Measurements from ENCODE around the gene SHLD1. TPM values are rescaled to one million over a fixed set of nuclear protein-coding genes. Genes with fewer than 3 reads are reported as not detected.
A peak's percentile ranks its signal among the peaks of the same experiment; 100 is the strongest.
"Not testable (repeated sequence)": the region's sequence is repeated elsewhere in the genome, so short reads cannot be mapped to it uniquely, and the experiment has no call there.

The SHLD1 gene
- total RNA-seq, 1 donor from 2014 or later = 3.1 TPM

- TF ChIP-seq CTCF (IDR thresholded peaks at IDR 0.05) = no peak
Observed at GRCh38 chr20:5797843-5798462, 47.8 kb downstream of the SHLD1 start.

GRCh38 chr20:5803754-5804303 is 53.6 kb downstream of the SHLD1 start:
- not testable (repeated sequence) for H3K27ac Mint-ChIP-seq (ENCODE audit: unreplicated experiment); H3K36me3 Mint-ChIP-seq (ENCODE audit: low read depth); H3K27me3 Mint-ChIP-seq (ENCODE audit: low read depth); DNase-seq (ENCODE audit: low spot score); H3K4me3 Mint-ChIP-seq (ENCODE audit: unreplicated experiment); H3K9me3 Mint-ChIP-seq (ENCODE audit: low read depth); H3K4me1 Mint-ChIP-seq (ENCODE audit: low read depth)

More at GRCh38 chr20:5797843-5798462, 47.8 kb downstream of the SHLD1 start:
- Mint-ChIP-seq H3K4me1 (ENCODE audit: low read depth) (no peaks in the 10 kb centered on the region), H3K4me3 (ENCODE audit: unreplicated experiment) (no peak overlapping the region), H3K27ac (ENCODE audit: unreplicated experiment) (no peak overlapping the region), H3K27me3 (ENCODE audit: low read depth) (no peaks in the 10 kb centered on the region), H3K36me3 (ENCODE audit: low read depth) (no peaks in the 10 kb centered on the region), H3K9me3 (ENCODE audit: low read depth) (no peaks in the 10 kb centered on the region)
- DNase-seq (ENCODE audit: low spot score) = no peak

GRCh38 chr20:5806457-5807263 is 56.5 kb downstream of the SHLD1 start:
- no peaks in the 10 kb centered on the region for H3K9me3 Mint-ChIP-seq (ENCODE audit: low read depth)
- no peaks in the 10 kb centered on the region for H3K27me3 Mint-ChIP-seq (ENCODE audit: low read depth)
- H3K36me3 Mint-ChIP-seq (ENCODE audit: low read depth) = peaks cover 1% of the 10 kb centered on the region
- H3K27ac Mint-ChIP-seq (ENCODE audit: unreplicated experiment) = no peak overlapping the region
- no peak for DNase-seq (ENCODE audit: low spot score)
- H3K4me1 Mint-ChIP-seq (ENCODE audit: low read depth) = peaks cover 8% of the 10 kb centered on the region
- TF ChIP-seq CTCF (IDR thresholded peaks at IDR 0.05) = peak; percentile 18
- no peak overlapping the region for H3K4me3 Mint-ChIP-seq (ENCODE audit: unreplicated experiment)

GRCh38 chr20:5807431-5807830 is 57.2 kb downstream of the SHLD1 start:
- Mint-ChIP-seq H3K4me1 (ENCODE audit: low read depth) (peaks cover 8% of the 10 kb centered on the region), H3K4me3 (ENCODE audit: unreplicated experiment) (no peak overlapping the region), H3K27me3 (ENCODE audit: low read depth) (no peaks in the 10 kb centered on the region), H3K36me3 (ENCODE audit: low read depth) (peaks cover 1% of the 10 kb centered on the region), H3K27ac (ENCODE audit: unreplicated experiment) (no peak overlapping the region), H3K9me3 (ENCODE audit: low read depth) (no peaks in the 10 kb centered on the region)
- no peak for DNase-seq (ENCODE audit: low spot score)
- no peak for TF ChIP-seq CTCF (IDR thresholded peaks at IDR 0.05)

GRCh38 chr20:5808901-5809300 is 58.7 kb downstream of the SHLD1 start:
- DNase-seq (ENCODE audit: low spot score) = no peak
- no peaks in the 10 kb centered on the region for H3K27me3 Mint-ChIP-seq (ENCODE audit: low read depth)
- no peak for TF ChIP-seq CTCF (IDR thresholded peaks at IDR 0.05)
- H3K27ac Mint-ChIP-seq (ENCODE audit: unreplicated experiment) = no peak overlapping the region
- H3K9me3 Mint-ChIP-seq (ENCODE audit: low read depth) = no peaks in the 10 kb centered on the region
- H3K36me3 Mint-ChIP-seq (ENCODE audit: low read depth) = peaks cover 1% of the 10 kb centered on the region
- no peak overlapping the region for H3K4me3 Mint-ChIP-seq (ENCODE audit: unreplicated experiment)
- H3K4me1 Mint-ChIP-seq (ENCODE audit: low read depth) = peaks cover 8% of the 10 kb centered on the region
